Measurements from ENCODE around the gene JAG2.

DNA sequence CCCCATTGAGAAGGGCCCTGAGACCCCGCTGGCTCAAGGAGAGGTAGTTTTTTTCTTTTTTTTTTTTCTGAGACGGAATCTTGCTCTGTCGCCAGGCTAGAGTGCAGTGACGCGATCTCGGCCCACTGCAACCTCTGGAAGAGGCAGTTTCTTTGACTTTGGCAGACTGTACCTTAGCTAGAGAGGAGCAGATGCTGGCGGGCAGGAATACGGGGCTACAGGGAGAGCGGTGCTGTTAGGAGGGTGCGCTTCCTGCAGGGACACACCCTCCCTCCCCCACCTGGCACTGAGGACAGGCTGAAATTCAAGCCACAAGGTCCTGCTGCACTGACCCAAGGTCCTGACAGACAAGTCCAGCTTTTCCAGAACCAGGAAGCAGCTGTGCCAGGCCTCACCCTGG lies 44.8 kb upstream of the JAG2 start:
- TF ChIP-seq EZH2 (IDR thresholded peaks at IDR 0.05): no peak
- no peak for TF ChIP-seq POLR2AphosphoS5 (IDR thresholded peaks at IDR 0.05; ENCODE audit: borderline replicate concordance, low read depth, low read length)
- TF ChIP-seq FOXP2 (optimal IDR thresholded peaks at IDR 0.05; ENCODE audit: control extremely low read depth, extremely low read length, insufficient read depth): no peak
